ENCODE data around the gene ADO. TPM values are rescaled to one million over a fixed set of nuclear protein-coding genes. Genes with fewer than 3 reads are reported as not detected.

ADO gene
- total and polyA plus RNA-seq, 10 of the 15 experiments (the other 5 are each of a cell fraction or from before 2014, with no cell fraction given): 4.3 to 44.6 (median 18.7) TPM

DNA sequence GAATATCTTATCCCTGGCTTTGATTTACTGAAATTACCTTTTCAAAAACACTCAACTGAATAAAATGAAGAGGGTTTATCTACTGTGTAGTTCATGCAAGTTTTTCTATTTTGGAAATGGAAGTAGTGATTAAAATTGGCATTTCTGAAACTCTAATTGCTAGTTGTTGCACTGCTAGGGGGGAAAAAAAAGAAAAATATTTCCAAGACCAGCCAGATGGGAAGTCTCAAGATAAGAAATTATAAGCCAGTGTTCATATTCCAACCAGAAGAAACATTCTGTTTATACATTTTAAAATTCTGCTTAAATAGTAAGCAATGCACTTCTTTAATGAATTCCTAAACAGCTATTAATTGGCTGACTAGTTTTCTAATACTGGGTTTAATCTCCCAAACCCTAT is 9.4 kb upstream of the ADO start:
- DNase-seq (ENCODE audit: low read depth, low spot score) (no peak), FAIRE-seq (no peak), ATAC-seq (no peak)
- Histone ChIP-seq H3K27me3 (replicated peaks in 1 of 2; ENCODE audit: control insufficient read depth in 2 of 2, insufficient read depth in 2 of 2, low read length in 1 of 2) (no peaks in the 10 kb centered on the region), H2AFZ (ENCODE audit: control insufficient read depth, low read depth, low read length) (no peak overlapping the region), H3K9me3 (replicated peaks; ENCODE audit: control insufficient read depth, insufficient read depth, low read length) (no peaks in the 10 kb centered on the region), H3K9ac (ENCODE audit: control insufficient read depth, insufficient read depth, low read length) (no peak overlapping the region), H3K36me3 (ENCODE audit: control insufficient read depth in 2 of 2, insufficient read depth in 2 of 2, low read length in 1 of 2) (no peaks in the 10 kb centered on the region), H3K27ac (ENCODE audit: control insufficient read depth, insufficient read depth) (no peak overlapping the region), H3K79me2 (ENCODE audit: control insufficient read depth, insufficient read depth, low read length) (no peaks in the 10 kb centered on the region), H4K20me1 (ENCODE audit: control insufficient read depth, insufficient read depth) (no peaks in the 10 kb centered on the region), H3K4me3 (no peak overlapping the region), H3K4me2 (ENCODE audit: control insufficient read depth, insufficient read depth) (no peak overlapping the region), H3K4me1 (ENCODE audit: control insufficient read depth, insufficient read depth, low read length) (no peaks in the 10 kb centered on the region)
- POLR2A ChIA-PET: interaction anchor here (1.5 kb wide), 1 partner anchor 11 kb away, joined by 4 read pairs; no protein-coding TSS in a partner anchor
- intact Hi-C loops (cut with micrococcal nuclease; ENCODE audit: unreplicated experiment): no loop called here
- SMC1A ChIA-PET (ENCODE audit: uncharacterized antibody, unreplicated experiment): interaction anchor here (1.0 to 1.5 kb wide), 5 partner anchors 12 to 137 kb away, joined by 3 to 5 read pairs (median 3); no protein-coding TSS in a partner anchor
- TF ChIP-seq, protein P1, sequence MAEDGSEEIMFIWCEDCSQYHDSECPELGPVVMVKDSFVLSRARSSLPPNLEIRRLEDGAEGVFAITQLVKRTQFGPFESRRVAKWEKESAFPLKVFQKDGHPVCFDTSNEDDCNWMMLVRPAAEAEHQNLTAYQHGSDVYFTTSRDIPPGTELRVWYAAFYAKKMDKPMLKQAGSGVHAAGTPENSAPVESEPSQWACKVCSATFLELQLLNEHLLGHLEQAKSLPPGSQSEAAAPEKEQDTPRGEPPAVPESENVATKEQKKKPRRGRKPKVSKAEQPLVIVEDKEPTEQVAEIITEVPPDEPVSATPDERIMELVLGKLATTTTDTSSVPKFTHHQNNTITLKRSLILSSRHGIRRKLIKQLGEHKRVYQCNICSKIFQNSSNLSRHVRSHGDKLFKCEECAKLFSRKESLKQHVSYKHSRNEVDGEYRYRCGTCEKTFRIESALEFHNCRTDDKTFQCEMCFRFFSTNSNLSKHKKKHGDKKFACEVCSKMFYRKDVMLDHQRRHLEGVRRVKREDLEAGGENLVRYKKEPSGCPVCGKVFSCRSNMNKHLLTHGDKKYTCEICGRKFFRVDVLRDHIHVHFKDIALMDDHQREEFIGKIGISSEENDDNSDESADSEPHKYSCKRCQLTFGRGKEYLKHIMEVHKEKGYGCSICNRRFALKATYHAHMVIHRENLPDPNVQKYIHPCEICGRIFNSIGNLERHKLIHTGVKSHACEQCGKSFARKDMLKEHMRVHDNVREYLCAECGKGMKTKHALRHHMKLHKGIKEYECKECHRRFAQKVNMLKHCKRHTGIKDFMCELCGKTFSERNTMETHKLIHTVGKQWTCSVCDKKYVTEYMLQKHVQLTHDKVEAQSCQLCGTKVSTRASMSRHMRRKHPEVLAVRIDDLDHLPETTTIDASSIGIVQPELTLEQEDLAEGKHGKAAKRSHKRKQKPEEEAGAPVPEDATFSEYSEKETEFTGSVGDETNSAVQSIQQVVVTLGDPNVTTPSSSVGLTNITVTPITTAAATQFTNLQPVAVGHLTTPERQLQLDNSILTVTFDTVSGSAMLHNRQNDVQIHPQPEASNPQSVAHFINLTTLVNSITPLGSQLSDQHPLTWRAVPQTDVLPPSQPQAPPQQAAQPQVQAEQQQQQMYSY (CRISPR knock-in tag; IDR thresholded peaks at IDR 0.05): no peak
- TF ChIP-seq SPI1 (IDR thresholded peaks at IDR 0.05; ENCODE audit: borderline replicate concordance, insufficient read depth, low read depth, low read length) (no peak), SIN3A (IDR thresholded peaks at IDR 0.05; ENCODE audit: low read depth, low read length) (no peak), BHLHE40 (IDR thresholded peaks at IDR 0.05; ENCODE audit: borderline replicate concordance in 1 of 2, low read depth in 2 of 2, low read length in 1 of 2) (no peak), BCL11A (IDR thresholded peaks at IDR 0.05; ENCODE audit: low read depth, low read length) (no peak), NFXL1 (IDR thresholded peaks at IDR 0.05; ENCODE audit: borderline replicate concordance) (no peak), MTA3 (IDR thresholded peaks at IDR 0.05; ENCODE audit: borderline replicate concordance, low read length) (no peak), RAD51 (IDR thresholded peaks at IDR 0.05) (no peak), RBBP5 (conservative IDR thresholded peaks at IDR 0.05) (no peak), IRF4 (IDR thresholded peaks at IDR 0.05; ENCODE audit: low read depth, low read length) (no peak), HDAC6 (IDR thresholded peaks at IDR 0.05; ENCODE audit: unreplicated experiment) (no peak), SMC3 (IDR thresholded peaks at IDR 0.05; ENCODE audit: borderline replicate concordance, low read length) (no peak), ZNF384 (IDR thresholded peaks at IDR 0.05; ENCODE audit: borderline replicate concordance, low read depth, low read length) (no peak), SRF (IDR thresholded peaks at IDR 0.05; ENCODE audit: low read depth in 2 of 2, low read length in 2 of 2) (no peak)
- TF ChIP-seq, protein P2, sequence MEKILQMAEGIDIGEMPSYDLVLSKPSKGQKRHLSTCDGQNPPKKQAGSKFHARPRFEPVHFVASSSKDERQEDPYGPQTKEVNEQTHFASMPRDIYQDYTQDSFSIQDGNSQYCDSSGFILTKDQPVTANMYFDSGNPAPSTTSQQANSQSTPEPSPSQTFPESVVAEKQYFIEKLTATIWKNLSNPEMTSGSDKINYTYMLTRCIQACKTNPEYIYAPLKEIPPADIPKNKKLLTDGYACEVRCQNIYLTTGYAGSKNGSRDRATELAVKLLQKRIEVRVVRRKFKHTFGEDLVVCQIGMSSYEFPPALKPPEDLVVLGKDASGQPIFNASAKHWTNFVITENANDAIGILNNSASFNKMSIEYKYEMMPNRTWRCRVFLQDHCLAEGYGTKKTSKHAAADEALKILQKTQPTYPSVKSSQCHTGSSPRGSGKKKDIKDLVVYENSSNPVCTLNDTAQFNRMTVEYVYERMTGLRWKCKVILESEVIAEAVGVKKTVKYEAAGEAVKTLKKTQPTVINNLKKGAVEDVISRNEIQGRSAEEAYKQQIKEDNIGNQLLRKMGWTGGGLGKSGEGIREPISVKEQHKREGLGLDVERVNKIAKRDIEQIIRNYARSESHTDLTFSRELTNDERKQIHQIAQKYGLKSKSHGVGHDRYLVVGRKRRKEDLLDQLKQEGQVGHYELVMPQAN (conservative IDR thresholded peaks at IDR 0.05): no peak
- TF ChIP-seq, protein P3, sequence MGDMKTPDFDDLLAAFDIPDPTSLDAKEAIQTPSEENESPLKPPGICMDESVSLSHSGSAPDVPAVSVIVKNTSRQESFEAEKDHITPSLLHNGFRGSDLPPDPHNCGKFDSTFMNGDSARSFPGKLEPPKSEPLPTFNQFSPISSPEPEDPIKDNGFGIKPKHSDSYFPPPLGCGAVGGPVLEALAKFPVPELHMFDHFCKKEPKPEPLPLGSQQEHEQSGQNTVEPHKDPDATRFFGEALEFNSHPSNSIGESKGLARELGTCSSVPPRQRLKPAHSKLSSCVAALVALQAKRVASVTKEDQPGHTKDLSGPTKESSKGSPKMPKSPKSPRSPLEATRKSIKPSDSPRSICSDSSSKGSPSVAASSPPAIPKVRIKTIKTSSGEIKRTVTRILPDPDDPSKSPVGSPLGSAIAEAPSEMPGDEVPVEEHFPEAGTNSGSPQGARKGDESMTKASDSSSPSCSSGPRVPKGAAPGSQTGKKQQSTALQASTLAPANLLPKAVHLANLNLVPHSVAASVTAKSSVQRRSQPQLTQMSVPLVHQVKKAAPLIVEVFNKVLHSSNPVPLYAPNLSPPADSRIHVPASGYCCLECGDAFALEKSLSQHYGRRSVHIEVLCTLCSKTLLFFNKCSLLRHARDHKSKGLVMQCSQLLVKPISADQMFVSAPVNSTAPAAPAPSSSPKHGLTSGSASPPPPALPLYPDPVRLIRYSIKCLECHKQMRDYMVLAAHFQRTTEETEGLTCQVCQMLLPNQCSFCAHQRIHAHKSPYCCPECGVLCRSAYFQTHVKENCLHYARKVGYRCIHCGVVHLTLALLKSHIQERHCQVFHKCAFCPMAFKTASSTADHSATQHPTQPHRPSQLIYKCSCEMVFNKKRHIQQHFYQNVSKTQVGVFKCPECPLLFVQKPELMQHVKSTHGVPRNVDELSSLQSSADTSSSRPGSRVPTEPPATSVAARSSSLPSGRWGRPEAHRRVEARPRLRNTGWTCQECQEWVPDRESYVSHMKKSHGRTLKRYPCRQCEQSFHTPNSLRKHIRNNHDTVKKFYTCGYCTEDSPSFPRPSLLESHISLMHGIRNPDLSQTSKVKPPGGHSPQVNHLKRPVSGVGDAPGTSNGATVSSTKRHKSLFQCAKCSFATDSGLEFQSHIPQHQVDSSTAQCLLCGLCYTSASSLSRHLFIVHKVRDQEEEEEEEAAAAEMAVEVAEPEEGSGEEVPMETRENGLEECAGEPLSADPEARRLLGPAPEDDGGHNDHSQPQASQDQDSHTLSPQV (IDR thresholded peaks at IDR 0.05): no peak
- BruUV-seq (replicated peaks): no TSS peak
- RAD21 ChIA-PET (ENCODE audit: unreplicated experiment): no interaction called here
- in situ Hi-C loops (cut with MboI): no loop called here
- CTCF ChIA-PET: interaction anchor here (1.5 kb wide), 1 partner anchor 24 kb away, joined by 5 read pairs; no protein-coding TSS in a partner anchor
